ENCODE measurements around the gene KERA.
"Not testable (repeated sequence)": the region's sequence is repeated elsewhere in the genome, so short reads cannot be mapped to it uniquely, and the experiment has no call there.

KERA gene

GRCh38 chr12:91091916-91092715, 34.3 kb upstream of the KERA start:
- H3K9me3 Mint-ChIP-seq, result peaks cover 34% of the 10 kb centered on the region

GRCh38 chr12:91089953-91090352, 32.1 kb upstream of the KERA start:
- H3K4me1 Mint-ChIP-seq (ENCODE audit: low read depth); H3K4me3 Mint-ChIP-seq; H3K36me3 Mint-ChIP-seq (ENCODE audit: low read depth); H3K27me3 Mint-ChIP-seq (ENCODE audit: low read depth); H3K27ac Mint-ChIP-seq: not testable (repeated sequence)
- peaks cover 34% of the 10 kb centered on the region for H3K9me3 Mint-ChIP-seq

More at GRCh38 chr12:91091916-91092715, 34.3 kb upstream of the KERA start:
- no peaks in the 10 kb centered on the region for H3K36me3 Mint-ChIP-seq (ENCODE audit: low read depth)
- no peaks in the 10 kb centered on the region for H3K4me1 Mint-ChIP-seq (ENCODE audit: low read depth)
- H3K4me3 Mint-ChIP-seq, result no peak overlapping the region
- no peaks in the 10 kb centered on the region for H3K27me3 Mint-ChIP-seq (ENCODE audit: low read depth)
- no peak overlapping the region for H3K27ac Mint-ChIP-seq

- Mint-ChIP-seq H3K4me1 (ENCODE audit: low read depth) (no peaks in the 10 kb centered on the region), H3K27ac (no peak overlapping the region), H3K9me3 (no peaks in the 10 kb centered on the region), H3K27me3 (ENCODE audit: low read depth) (no peaks in the 10 kb centered on the region), H3K4me3 (no peak overlapping the region), H3K36me3 (ENCODE audit: low read depth) (no peaks in the 10 kb centered on the region)
Observed at GRCh38 chr12:91080041-91080440, 22.2 kb upstream of the KERA start.

- Mint-ChIP-seq H3K4me3 (no peak overlapping the region), H3K36me3 (ENCODE audit: low read depth) (no peaks in the 10 kb centered on the region), H3K27me3 (ENCODE audit: low read depth) (no peaks in the 10 kb centered on the region), H3K9me3 (no peaks in the 10 kb centered on the region), H3K4me1 (ENCODE audit: low read depth) (no peaks in the 10 kb centered on the region), H3K27ac (no peak overlapping the region)
Observed at GRCh38 chr12:91078501-91078900, 20.7 kb upstream of the KERA start.

GRCh38 chr12:91077228-91077954, 19.6 kb upstream of the KERA start:
- H3K27me3 Mint-ChIP-seq (ENCODE audit: low read depth), result no peaks in the 10 kb centered on the region
- no peaks in the 10 kb centered on the region for H3K4me1 Mint-ChIP-seq (ENCODE audit: low read depth)
- H3K27ac Mint-ChIP-seq, result no peak overlapping the region
- H3K4me3 Mint-ChIP-seq, result no peak overlapping the region
- H3K9me3 Mint-ChIP-seq, result no peaks in the 10 kb centered on the region
- no peaks in the 10 kb centered on the region for H3K36me3 Mint-ChIP-seq (ENCODE audit: low read depth)

GRCh38 chr12:91074851-91075250, 17.0 kb upstream of the KERA start:
- no peak overlapping the region for H3K27ac Mint-ChIP-seq

GRCh38 chr12:91074154-91074709, 16.4 kb upstream of the KERA start:
- Mint-ChIP-seq H3K27me3 (ENCODE audit: low read depth) (no peaks in the 10 kb centered on the region), H3K9me3 (no peaks in the 10 kb centered on the region), H3K27ac (no peak overlapping the region), H3K36me3 (ENCODE audit: low read depth) (no peaks in the 10 kb centered on the region), H3K4me3 (no peak overlapping the region), H3K4me1 (ENCODE audit: low read depth) (no peaks in the 10 kb centered on the region)

More at GRCh38 chr12:91074851-91075250, 17.0 kb upstream of the KERA start:
- no peaks in the 10 kb centered on the region for H3K9me3 Mint-ChIP-seq
- no peak overlapping the region for H3K4me3 Mint-ChIP-seq
- H3K27me3 Mint-ChIP-seq (ENCODE audit: low read depth), result no peaks in the 10 kb centered on the region
- H3K4me1 Mint-ChIP-seq (ENCODE audit: low read depth), result no peaks in the 10 kb centered on the region
- H3K36me3 Mint-ChIP-seq (ENCODE audit: low read depth), result no peaks in the 10 kb centered on the region

GRCh38 chr12:91073426-91073825, 15.6 kb upstream of the KERA start:
- Mint-ChIP-seq H3K27ac (no peak overlapping the region), H3K27me3 (ENCODE audit: low read depth) (no peaks in the 10 kb centered on the region), H3K9me3 (no peaks in the 10 kb centered on the region), H3K4me3 (no peak overlapping the region), H3K4me1 (ENCODE audit: low read depth) (no peaks in the 10 kb centered on the region), H3K36me3 (ENCODE audit: low read depth) (no peaks in the 10 kb centered on the region)

- H3K27ac Mint-ChIP-seq, result no peak overlapping the region
- H3K4me1 Mint-ChIP-seq (ENCODE audit: low read depth), result no peaks in the 10 kb centered on the region
- H3K27me3 Mint-ChIP-seq (ENCODE audit: low read depth), result no peaks in the 10 kb centered on the region
- H3K4me3 Mint-ChIP-seq, result no peak overlapping the region
- H3K9me3 Mint-ChIP-seq, result no peaks in the 10 kb centered on the region
- no peaks in the 10 kb centered on the region for H3K36me3 Mint-ChIP-seq (ENCODE audit: low read depth)
Observed at GRCh38 chr12:91072931-91073330, 15.1 kb upstream of the KERA start.

- Mint-ChIP-seq H3K4me3 (no peak overlapping the region), H3K27me3 (ENCODE audit: low read depth) (no peaks in the 10 kb centered on the region), H3K36me3 (ENCODE audit: low read depth) (no peaks in the 10 kb centered on the region), H3K9me3 (no peaks in the 10 kb centered on the region), H3K27ac (no peak overlapping the region), H3K4me1 (ENCODE audit: low read depth) (no peaks in the 10 kb centered on the region)
Observed at GRCh38 chr12:91070936-91071335, 13.1 kb upstream of the KERA start.

GRCh38 chr12:91065396-91065795, 7.6 kb upstream of the KERA start:
- no peak overlapping the region for H3K27ac Mint-ChIP-seq
- no peaks in the 10 kb centered on the region for H3K36me3 Mint-ChIP-seq (ENCODE audit: low read depth)
- no peaks in the 10 kb centered on the region for H3K27me3 Mint-ChIP-seq (ENCODE audit: low read depth)
- H3K9me3 Mint-ChIP-seq, result no peaks in the 10 kb centered on the region
- no peak overlapping the region for H3K4me3 Mint-ChIP-seq
- no peaks in the 10 kb centered on the region for H3K4me1 Mint-ChIP-seq (ENCODE audit: low read depth)

GRCh38 chr12:91064640-91065039, 6.8 kb upstream of the KERA start:
- no peaks in the 10 kb centered on the region for H3K4me1 Mint-ChIP-seq (ENCODE audit: low read depth)
- H3K9me3 Mint-ChIP-seq, result no peaks in the 10 kb centered on the region
- H3K4me3 Mint-ChIP-seq, result no peak overlapping the region
- H3K27me3 Mint-ChIP-seq (ENCODE audit: low read depth), result no peaks in the 10 kb centered on the region
- no peaks in the 10 kb centered on the region for H3K36me3 Mint-ChIP-seq (ENCODE audit: low read depth)
- H3K27ac Mint-ChIP-seq, result no peak overlapping the region

GRCh38 chr12:91061091-91061490, 3.3 kb upstream of the KERA start:
- H3K4me1 Mint-ChIP-seq (ENCODE audit: low read depth), result no peaks in the 10 kb centered on the region
- no peak overlapping the region for H3K4me3 Mint-ChIP-seq
- no peaks in the 10 kb centered on the region for H3K36me3 Mint-ChIP-seq (ENCODE audit: low read depth)
- no peak overlapping the region for H3K27ac Mint-ChIP-seq
- H3K27me3 Mint-ChIP-seq (ENCODE audit: low read depth), result no peaks in the 10 kb centered on the region
- no peaks in the 10 kb centered on the region for H3K9me3 Mint-ChIP-seq

GRCh38 chr12:91059211-91059610, 1.4 kb upstream of the KERA start:
- no peaks in the 10 kb centered on the region for H3K9me3 Mint-ChIP-seq
- no peaks in the 10 kb centered on the region for H3K36me3 Mint-ChIP-seq (ENCODE audit: low read depth)
- H3K4me3 Mint-ChIP-seq, result no peak overlapping the region
- no peaks in the 10 kb centered on the region for H3K27me3 Mint-ChIP-seq (ENCODE audit: low read depth)
- H3K4me1 Mint-ChIP-seq (ENCODE audit: low read depth), result no peaks in the 10 kb centered on the region
- no peak overlapping the region for H3K27ac Mint-ChIP-seq

- no peaks in the 10 kb centered on the region for H3K27me3 Mint-ChIP-seq (ENCODE audit: low read depth)
- H3K27ac Mint-ChIP-seq, result no peak overlapping the region
- no peaks in the 10 kb centered on the region for H3K36me3 Mint-ChIP-seq (ENCODE audit: low read depth)
- no peaks in the 10 kb centered on the region for H3K4me1 Mint-ChIP-seq (ENCODE audit: low read depth)
- no peak overlapping the region for H3K4me3 Mint-ChIP-seq
- H3K9me3 Mint-ChIP-seq, result no peaks in the 10 kb centered on the region
Observed at GRCh38 chr12:91058786-91059185, 962 bp upstream of the KERA start.

Data from T-helper 1 cell treated with Interleukin-12 subunit alpha and Interleukin-12 subunit beta and Interleukin-4 antibody, amounts not matched to agents 30 μg/mL and 1 μg/mL, for 36 hours (primary cell).